OCI-LY1 (cell line): Measurements from ENCODE around the gene ARHGEF18.

Experiments
- CTCF ChIP-seq: fragments of 200-600 bp; sonication (generic), shearing (Covaris generic); IDR thresholded peaks from 2 replicates; pipeline ENCODE4 v1.5.1; 2017; ENCODE audit warnings: mild to moderate bottlenecking, antibody characterized with exemption, low read length, moderate library complexity, mixed read lengths
- EZH2 ChIP-seq: fragments of 200-600 bp; sonication (generic), shearing (Covaris generic); IDR thresholded peaks from 2 replicates; pipeline ENCODE4 v1.8.0; 2017; ENCODE audit warnings: borderline replicate concordance, mixed run types, mild to moderate bottlenecking, antibody characterized with exemption, low read length, moderate library complexity, mixed read lengths

- TF ChIP-seq EZH2 (no peak), CTCF (no peak)
Observed at GRCh38 chr19:7382694-7383093, 34.0 kb downstream of the ARHGEF18 start.
